ENCODE data around the gene MOCS1. TPM values are rescaled to one million over a fixed set of nuclear protein-coding genes. Genes with fewer than 3 reads are reported as not detected.

The MOCS1 gene
- total RNA-seq, 1 donor, result 8.4 TPM

DNA sequence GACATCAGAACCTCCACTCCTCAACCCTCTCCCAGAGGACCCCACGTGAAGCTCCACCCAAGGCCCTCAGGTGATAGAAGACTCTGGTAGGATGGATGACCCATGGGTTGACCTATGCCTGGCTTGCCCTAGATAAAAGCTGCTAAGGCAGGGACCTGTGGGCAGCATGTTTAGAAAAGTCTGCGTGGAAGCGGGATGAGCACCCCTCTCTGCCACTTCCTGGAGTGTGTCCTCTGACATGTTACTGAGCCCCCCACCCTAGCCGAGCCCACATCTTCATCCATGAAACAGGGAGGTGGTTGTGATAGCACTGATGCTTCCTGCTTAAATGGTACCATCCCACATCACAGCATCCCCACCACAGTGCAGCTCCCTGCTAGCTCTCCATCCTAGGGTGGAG lies 21.8 kb downstream of the MOCS1 start:
- no peak for DNase-seq (ENCODE audit: low read depth)
- TF ChIP-seq, protein P1, sequence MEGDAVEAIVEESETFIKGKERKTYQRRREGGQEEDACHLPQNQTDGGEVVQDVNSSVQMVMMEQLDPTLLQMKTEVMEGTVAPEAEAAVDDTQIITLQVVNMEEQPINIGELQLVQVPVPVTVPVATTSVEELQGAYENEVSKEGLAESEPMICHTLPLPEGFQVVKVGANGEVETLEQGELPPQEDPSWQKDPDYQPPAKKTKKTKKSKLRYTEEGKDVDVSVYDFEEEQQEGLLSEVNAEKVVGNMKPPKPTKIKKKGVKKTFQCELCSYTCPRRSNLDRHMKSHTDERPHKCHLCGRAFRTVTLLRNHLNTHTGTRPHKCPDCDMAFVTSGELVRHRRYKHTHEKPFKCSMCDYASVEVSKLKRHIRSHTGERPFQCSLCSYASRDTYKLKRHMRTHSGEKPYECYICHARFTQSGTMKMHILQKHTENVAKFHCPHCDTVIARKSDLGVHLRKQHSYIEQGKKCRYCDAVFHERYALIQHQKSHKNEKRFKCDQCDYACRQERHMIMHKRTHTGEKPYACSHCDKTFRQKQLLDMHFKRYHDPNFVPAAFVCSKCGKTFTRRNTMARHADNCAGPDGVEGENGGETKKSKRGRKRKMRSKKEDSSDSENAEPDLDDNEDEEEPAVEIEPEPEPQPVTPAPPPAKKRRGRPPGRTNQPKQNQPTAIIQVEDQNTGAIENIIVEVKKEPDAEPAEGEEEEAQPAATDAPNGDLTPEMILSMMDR (IDR thresholded peaks at IDR 0.05; ENCODE audit: insufficient read depth, low read length), result no peak
- no peak overlapping the region for H3K4me3 ChIP-seq (ENCODE audit: low read depth, low read length)

DNA sequence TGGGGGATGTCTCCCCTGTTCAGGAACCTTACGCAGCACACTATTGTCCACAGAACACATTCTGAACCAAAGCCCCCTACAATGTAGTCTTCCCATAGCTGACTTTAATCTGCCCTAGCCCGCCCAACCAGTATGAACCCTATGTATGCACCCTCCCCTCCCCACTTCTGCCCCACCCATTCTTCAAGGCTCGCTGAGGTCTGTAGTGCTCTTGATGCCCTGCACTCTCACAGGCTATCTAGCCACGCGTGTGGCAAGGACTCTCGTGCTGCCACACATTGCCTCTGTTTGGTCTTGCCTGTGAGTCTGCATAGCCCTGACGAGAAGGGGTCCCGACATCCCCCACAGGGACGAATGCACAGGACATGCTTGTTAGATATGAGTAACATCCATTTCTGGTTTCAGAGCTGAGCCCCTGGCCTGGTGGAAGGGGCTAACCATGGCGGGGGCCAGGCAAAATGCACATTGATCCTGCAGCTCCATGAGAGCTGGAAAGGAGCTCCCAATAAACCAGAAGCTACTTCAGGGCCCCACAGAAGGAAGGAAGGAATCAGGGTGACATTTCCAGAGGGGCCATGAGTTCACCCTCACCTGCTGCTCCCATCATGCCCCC lies 22.6 kb downstream of the MOCS1 start:
- TF ChIP-seq, protein P1 (IDR thresholded peaks at IDR 0.05; ENCODE audit: insufficient read depth, low read length), result no peak
- H3K4me3 ChIP-seq (ENCODE audit: low read depth, low read length), result no peak overlapping the region
- no peak for DNase-seq (ENCODE audit: low read depth)

DNA sequence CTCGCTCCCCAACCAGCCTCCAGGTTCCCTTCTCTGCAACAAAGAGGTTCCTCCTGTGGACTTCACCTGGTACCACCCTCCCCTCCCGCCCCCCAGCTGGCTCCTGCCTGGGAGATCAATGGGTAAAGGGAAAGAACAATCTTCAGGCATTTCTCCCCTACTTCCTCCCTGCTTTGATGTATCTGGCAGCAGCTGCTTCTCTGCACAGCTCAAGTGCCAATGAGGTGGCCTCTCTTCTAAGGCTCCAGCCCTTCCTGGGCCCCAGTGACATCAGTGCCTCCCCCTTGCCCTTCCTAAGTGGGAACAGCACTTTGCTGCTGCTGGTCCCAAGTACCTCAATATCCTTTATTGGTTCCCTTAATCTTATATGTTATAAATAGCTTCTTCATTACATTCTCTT lies 23.5 kb downstream of the MOCS1 start:
- DNase-seq (ENCODE audit: low read depth), result no peak
- TF ChIP-seq, protein P1 (IDR thresholded peaks at IDR 0.05; ENCODE audit: insufficient read depth, low read length), result no peak
- H3K4me3 ChIP-seq (ENCODE audit: low read depth, low read length), result no peak overlapping the region

DNA sequence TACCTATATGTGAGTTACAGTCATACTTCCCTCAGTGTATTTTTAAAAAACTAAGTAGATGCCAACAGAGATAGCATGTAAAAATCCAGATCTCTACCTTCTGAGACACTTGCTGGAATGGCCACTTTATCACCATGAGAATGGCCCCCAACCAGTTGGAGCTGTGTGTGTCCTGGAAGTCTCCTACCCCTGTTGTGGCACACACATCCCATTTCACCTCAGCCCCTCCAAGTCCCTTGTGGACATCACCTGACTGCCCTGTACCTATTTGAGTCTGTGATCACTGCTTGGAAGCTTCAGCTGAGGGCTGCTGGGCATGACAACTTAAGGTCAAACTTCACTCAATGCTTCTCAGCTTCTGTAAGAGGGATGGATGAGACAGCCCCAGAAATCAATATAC lies 24.1 kb downstream of the MOCS1 start:
- TF ChIP-seq, protein P1 (IDR thresholded peaks at IDR 0.05; ENCODE audit: insufficient read depth, low read length), result no peak
- H3K4me3 ChIP-seq (ENCODE audit: low read depth, low read length), result no peak overlapping the region
- no peak for DNase-seq (ENCODE audit: low read depth)

DNA sequence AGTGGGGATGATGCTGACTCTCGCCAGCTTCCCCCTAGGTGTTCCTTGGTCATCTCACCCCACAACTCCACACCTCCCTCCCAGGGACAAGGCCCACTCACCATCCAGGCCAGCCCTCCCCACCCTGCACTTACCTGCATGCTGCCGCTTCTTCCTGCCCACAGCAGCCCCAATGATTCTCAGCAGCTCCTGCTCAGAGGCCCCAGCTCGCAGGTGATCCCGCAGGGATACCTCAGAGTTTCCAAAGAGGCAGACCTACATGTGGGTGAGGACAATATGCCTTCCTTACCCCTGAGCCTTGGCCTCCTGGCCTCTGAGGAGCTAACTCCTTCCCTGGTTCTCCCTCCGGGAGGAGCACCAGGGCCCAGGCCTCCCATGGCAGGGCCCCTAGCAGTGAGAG lies 24.6 kb downstream of the MOCS1 start:
- no peak for DNase-seq (ENCODE audit: low read depth)

GRCh38 chr6:39908838-39909583 lies 25.3 kb downstream of the MOCS1 start:
- no peak for DNase-seq (ENCODE audit: low read depth)
- TF ChIP-seq, protein P1 (IDR thresholded peaks at IDR 0.05; ENCODE audit: insufficient read depth, low read length), result no peak
- no peak overlapping the region for H3K4me3 ChIP-seq (ENCODE audit: low read depth, low read length)

More for the DNA sequence above, 24.6 kb downstream of the MOCS1 start:
- TF ChIP-seq, protein P1 (IDR thresholded peaks at IDR 0.05; ENCODE audit: insufficient read depth, low read length), result no peak
- no peak overlapping the region for H3K4me3 ChIP-seq (ENCODE audit: low read depth, low read length)

Measured in fibroblast of the aortic adventitia (primary cell).